ENCODE results near the gene CASP6.
A peak's percentile ranks its signal among the peaks of the same experiment; 100 is the strongest.

Gene CASP6

DNA sequence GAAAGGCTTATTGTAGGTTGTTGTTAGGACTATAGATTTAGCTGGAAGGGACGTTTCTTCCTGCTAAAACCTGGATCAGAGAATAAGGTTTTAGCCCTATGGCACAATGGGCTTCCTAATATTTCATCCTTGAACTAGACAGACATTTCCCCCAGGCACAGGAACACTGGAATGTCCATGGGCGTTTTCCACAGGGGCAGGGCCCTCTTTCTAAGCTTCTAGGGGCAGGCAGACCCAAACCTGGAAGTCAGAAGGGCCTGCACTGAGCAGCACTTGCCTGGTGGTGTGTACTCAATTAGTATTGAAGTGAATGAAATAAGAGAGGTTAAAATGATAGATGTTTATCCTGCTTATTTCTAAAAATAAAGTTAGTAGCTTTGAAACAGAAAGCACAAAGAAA lies 41.1 kb downstream of the CASP6 start:
- TF ChIP-seq, protein P1, sequence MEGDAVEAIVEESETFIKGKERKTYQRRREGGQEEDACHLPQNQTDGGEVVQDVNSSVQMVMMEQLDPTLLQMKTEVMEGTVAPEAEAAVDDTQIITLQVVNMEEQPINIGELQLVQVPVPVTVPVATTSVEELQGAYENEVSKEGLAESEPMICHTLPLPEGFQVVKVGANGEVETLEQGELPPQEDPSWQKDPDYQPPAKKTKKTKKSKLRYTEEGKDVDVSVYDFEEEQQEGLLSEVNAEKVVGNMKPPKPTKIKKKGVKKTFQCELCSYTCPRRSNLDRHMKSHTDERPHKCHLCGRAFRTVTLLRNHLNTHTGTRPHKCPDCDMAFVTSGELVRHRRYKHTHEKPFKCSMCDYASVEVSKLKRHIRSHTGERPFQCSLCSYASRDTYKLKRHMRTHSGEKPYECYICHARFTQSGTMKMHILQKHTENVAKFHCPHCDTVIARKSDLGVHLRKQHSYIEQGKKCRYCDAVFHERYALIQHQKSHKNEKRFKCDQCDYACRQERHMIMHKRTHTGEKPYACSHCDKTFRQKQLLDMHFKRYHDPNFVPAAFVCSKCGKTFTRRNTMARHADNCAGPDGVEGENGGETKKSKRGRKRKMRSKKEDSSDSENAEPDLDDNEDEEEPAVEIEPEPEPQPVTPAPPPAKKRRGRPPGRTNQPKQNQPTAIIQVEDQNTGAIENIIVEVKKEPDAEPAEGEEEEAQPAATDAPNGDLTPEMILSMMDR (conservative IDR thresholded peaks at IDR 0.05), result no peak
- TF ChIP-seq ZFX (IDR thresholded peaks at IDR 0.05), result no peak
- H3K27ac ChIP-seq, result no peak overlapping the region

DNA sequence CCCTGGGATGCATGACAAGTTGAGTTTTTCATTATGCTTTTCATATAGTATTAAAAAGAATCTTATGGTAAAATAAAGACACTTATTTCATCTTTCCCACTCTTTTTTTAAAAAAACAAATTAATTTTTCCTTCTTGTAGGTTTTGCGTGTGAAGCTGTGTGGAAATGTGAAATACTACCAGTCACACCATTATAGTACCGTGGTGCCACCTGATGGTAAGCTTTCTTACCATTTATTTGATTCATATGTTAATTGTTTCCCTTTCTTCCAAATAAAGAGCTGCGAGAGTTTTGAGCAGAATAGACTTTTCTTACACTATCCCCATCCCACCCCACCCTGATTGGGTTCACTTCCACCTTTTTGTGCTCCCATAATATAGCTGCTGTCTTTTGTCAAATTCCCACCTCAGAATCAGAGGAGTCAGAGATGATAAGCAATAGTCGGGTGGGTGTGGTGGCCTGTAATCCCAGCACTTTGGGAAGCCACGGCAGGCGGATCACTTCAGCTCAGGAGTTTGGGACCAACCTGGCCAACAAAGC lies 44.3 kb downstream of the CASP6 start:
- TF ChIP-seq ZFX (IDR thresholded peaks at IDR 0.05), result no peak
- TF ChIP-seq, protein P1 (conservative IDR thresholded peaks at IDR 0.05), result peak; percentile 35
- H3K27ac ChIP-seq, result no peak overlapping the region

DNA sequence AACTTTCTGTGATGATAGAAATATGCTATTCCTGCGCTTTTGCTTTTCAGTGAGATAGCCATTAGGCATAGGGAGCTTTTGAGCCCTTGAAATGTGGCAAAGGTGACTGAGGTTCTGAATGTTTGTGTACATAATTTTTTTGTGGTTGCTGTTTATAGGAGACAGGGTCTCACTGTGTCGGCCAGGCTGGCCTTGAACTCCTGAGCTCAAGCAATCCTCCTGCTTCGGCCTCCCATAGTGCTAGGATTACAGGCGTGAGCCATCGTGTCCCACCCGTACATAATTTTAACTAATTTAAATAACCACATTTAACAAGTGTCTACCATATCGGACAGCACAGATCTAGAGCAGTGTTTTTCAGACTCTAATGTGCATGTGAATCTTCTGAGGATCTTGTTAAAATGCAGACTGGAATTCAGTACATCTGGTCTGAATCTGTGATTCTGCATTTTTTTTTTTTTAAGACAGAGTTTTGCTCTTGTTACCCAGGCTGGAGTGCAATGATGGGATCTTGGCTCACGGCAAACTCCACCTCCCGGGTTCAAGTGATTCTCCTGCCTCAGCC lies 45.3 kb downstream of the CASP6 start:
- no peak for TF ChIP-seq ZFX (IDR thresholded peaks at IDR 0.05)
- TF ChIP-seq, protein P1 (conservative IDR thresholded peaks at IDR 0.05), result no peak
- H3K27ac ChIP-seq, result no peak overlapping the region

DNA sequence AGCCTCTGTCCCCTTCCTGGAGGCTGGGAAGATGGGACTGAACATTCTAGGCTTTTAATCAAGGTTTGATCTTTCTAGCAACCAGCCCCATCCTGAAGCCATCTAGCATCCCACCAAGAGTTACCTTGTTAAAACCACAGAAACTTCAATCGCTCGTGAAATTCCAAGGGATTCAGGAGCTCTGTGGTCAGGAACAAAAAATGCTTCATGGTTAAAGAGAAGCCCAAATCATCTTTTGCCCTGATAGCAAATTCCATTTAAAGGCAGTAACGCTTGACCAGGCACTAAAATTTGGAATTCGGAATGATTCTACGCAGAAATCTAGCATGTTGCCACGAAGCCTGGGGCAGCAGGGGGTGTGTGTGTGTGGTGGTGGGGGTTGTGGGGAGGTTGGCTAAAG lies 47.8 kb downstream of the CASP6 start:
- no peak for TF ChIP-seq ZFX (IDR thresholded peaks at IDR 0.05)

DNA sequence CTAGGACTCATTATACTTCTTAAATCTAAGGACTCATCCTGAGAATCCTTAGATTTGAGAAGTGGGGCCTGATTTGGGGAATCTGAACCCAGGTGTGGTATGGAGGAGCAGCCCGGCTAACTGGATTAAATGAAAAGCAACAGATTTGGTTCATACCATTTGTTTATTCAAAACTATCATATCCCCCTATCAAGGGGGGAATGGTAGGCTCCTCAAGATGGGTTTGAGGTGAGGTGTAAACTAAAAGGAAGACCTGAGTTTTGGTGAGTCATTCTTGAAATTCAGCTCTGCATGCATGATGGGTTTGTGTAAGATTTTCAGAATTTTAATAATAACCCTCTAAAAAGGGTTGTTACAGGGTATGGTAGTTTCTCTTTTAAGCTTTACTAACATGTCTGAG lies 53.4 kb downstream of the CASP6 start:
- TF ChIP-seq, protein P1 (conservative IDR thresholded peaks at IDR 0.05), result no peak
- TF ChIP-seq ZFX (IDR thresholded peaks at IDR 0.05), result no peak
- no peak overlapping the region for H3K27ac ChIP-seq

More for the DNA sequence above, 47.8 kb downstream of the CASP6 start:
- no peak overlapping the region for H3K27ac ChIP-seq

DNA sequence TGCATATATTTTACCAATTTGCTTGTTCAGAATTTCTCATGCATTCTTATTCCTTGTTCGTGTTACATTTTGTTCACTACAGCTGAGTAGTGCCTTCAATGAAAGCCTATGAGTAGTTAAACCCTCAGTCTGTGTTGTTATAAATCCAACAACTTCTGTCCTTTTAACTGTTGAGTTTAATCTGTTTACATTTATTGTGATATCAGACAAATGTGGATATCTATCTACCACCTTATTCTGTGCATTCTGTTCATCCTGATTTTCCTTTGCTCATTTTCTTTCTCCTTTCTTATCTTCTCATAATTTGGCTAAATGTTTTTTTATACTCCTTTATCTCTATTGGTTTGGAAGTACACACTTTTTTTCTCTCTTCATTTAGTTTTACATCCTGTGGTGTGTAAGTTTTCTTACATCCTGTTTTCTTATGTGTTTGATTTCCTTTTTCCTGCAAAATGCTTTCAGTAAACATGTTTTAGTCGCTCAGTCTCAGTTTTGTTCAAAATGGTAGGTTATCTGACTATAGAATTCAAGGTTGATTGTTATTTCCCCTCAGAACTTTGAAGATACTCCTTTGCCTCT lies 54.2 kb downstream of the CASP6 start:
- TF ChIP-seq, protein P1 (conservative IDR thresholded peaks at IDR 0.05), result no peak
- TF ChIP-seq ZFX (IDR thresholded peaks at IDR 0.05), result no peak
- no peak overlapping the region for H3K27ac ChIP-seq

DNA sequence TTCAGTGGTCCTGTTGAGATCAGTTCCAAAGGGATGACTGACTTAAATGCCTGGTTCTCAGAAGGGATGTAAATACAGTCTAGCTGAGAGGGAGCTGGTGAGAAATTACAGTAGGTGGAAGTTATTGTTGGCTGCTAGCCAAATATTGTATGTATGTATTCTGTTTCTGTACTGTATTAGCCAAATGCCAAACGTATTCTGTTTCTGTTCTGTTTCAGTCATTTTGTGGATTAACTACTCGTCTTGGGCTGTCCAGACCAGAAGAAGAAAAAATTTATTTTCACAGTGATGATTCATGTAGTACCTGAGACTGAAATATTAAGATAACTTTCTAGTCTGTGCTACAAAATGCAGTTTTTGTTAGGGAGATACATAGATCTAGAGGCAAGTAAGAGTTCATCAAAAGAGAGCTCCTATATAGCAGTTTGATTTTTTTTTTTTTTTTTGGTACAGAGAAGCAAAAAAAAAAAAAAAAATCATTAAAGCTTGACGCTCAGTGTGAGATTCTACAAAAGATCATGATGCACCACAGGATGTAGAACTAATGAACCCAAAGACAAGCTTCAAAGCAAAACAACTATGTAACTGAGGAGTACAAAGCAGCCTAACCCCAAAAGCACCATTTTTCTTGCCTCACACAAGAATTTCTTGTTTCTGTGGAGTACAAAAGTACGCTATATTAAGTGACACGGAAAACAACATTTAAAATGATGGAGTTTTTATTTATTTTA lies 54.8 kb downstream of the CASP6 start:
- TF ChIP-seq ZFX (IDR thresholded peaks at IDR 0.05), result no peak
- no peak overlapping the region for H3K27ac ChIP-seq

DNA sequence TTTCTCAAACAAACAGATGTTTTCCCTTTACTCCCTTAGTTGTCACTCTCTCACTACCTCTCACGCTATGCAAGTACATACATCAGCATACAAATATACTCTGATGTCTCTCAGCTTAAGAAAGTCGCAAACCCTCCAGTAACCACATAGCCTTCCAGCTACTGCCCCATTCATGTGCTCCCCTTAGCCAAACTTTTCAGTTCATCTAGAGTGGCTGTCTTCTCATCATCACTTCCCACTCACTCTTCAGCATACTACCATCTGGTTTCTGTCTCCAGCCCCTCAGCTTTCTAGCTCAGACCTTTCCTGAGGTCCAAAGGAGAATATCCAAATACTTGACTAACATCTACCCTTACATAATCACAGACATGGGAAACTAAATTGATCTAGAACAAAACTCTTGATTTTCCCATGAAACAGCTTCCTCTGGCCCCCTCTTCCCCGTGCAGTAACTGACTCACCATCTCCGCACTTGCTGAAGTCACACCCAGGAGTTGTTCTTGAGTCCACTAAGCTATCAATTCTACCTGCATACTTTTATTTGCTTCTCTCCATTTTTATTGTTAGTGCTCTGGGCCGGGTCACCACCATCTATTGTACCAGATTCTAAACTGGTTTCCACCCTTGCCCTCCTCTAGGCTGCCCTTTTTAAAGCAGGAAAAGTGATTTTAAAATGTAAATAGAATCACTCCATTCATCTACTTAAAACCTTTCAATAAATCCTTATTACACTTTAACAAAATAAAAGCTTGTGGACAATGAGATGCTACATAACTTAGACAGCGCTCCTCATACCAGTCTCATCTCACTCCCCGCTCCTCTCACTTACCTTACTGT lies 57.2 kb downstream of the CASP6 start:
- no peak overlapping the region for H3K27ac ChIP-seq
- TF ChIP-seq ZFX (IDR thresholded peaks at IDR 0.05), result no peak
- TF ChIP-seq, protein P1 (conservative IDR thresholded peaks at IDR 0.05), result no peak

Measured in C4-2B (cell line).